H1 (cell line): ENCODE data around the gene DIP2B. TPM values are rescaled to one million over a fixed set of nuclear protein-coding genes. Genes with fewer than 3 reads are reported as not detected.

Experiments used
- CTCF ChIA-PET: fragments of 300-600 bp; sonication (Branson Sonifier 250); formaldehyde crosslinking; loops from one replicate; lab custom pipeline; 2021; ENCODE audit not compliant: partially characterized antibody; lab: Charles Lee
- POLR2A ChIA-PET: fragments of 300-600 bp; sonication (Branson Sonifier 250); formaldehyde crosslinking; loops from one replicate; lab custom pipeline; 2021; ENCODE audit warnings: inconsistent platforms; ENCODE audit not compliant: partially characterized antibody; lab: Charles Lee
- DNase-seq, 2 experiments: peaks; one replicate each; pipeline versions ENCODE4 v3.0.0 to v3.0.0-alpha.2; 2010 to 2022; ENCODE audit warnings: low spot score in 2 of 2, low read depth in 1 of 2, mixed read lengths in 1 of 2
- FAIRE-seq: peaks from 2 replicates; lab custom pipeline; 2011; peaks lifted over from hg19 to GRCh38; lab: Jason Lieb, UNC
- H2AFZ ChIP-seq: 2 replicates; pipeline ENCODE4 v1.8.1; 2012; ENCODE audit warnings: low read length, inconsistent platforms
- H2AK5ac ChIP-seq: 2 replicates; pipeline ENCODE4 v1.6.1; 2013; ENCODE audit warnings: low read depth, low read length
- H2BK120ac ChIP-seq: replicated peaks from 2 replicates; pipeline ENCODE3; 2013; ENCODE audit warnings: low read depth, low read length, inconsistent platforms
- H2BK12ac ChIP-seq: 2 replicates; pipeline ENCODE4 v1.6.1; 2013; ENCODE audit warnings: low read depth, low read length
- H2BK15ac ChIP-seq: 2 replicates; pipeline ENCODE4 v1.6.1; 2013; ENCODE audit warnings: low read length
- H2BK20ac ChIP-seq: 2 replicates; pipeline ENCODE4 v1.6.1; 2013; ENCODE audit warnings: low read length
- H2BK5ac ChIP-seq: 2 replicates; pipeline ENCODE4 v1.6.1; 2013; ENCODE audit warnings: low read depth, low read length
- H3K14ac ChIP-seq: 2 replicates; pipeline ENCODE4 v1.6.1; 2013; ENCODE audit warnings: inconsistent platforms; ENCODE audit not compliant: insufficient read length
- H3K18ac ChIP-seq: 2 replicates; pipeline ENCODE4 v1.6.1; 2013; ENCODE audit warnings: low read length; ENCODE audit errors: extremely low read depth
- H3K23ac ChIP-seq: 2 replicates; pipeline ENCODE4 v1.6.1; 2013; ENCODE audit warnings: inconsistent platforms; ENCODE audit not compliant: insufficient read length
- H3K23me2 ChIP-seq: 2 replicates; pipeline ENCODE4 v1.6.1; 2013; ENCODE audit warnings: low read depth, low read length
- H3K27ac ChIP-seq: 2 replicates; pipeline ENCODE4 v1.6.1; 2011; ENCODE audit warnings: low read depth, low read length, inconsistent platforms
- H3K27me3 ChIP-seq, 4 experiments: replicated peaks in 1 of 4; 1 replicate in 1 of 4; 2 replicates in 3 of 4; pipeline versions ENCODE4 v1.6.1 to v1.8.1; 2011 to 2013; ENCODE audit warnings: low read length in 3 of 4, mild to moderate bottlenecking in 3 of 4, inconsistent platforms in 2 of 4, mixed read lengths in 2 of 4, moderate library complexity in 1 of 4; ENCODE audit not compliant: control insufficient read depth in 3 of 4, insufficient read depth in 3 of 4; ENCODE audit errors: extremely low read depth in 1 of 4
- H3K36me3 ChIP-seq, 4 experiments: 2 replicates each; pipeline versions ENCODE4 v1.6.1 to v1.8.1; 2011 to 2013; ENCODE audit warnings: mild to moderate bottlenecking in 4 of 4, low read length in 3 of 4, moderate library complexity in 2 of 4, control low read depth in 1 of 4, inconsistent platforms in 1 of 4; ENCODE audit not compliant: insufficient read depth in 4 of 4, control insufficient read depth in 2 of 4
- H3K4ac ChIP-seq: replicated peaks from 2 replicates; pipeline ENCODE3; 2013; ENCODE audit warnings: low read length, low read depth, mixed read lengths, inconsistent platforms; ENCODE audit not compliant: insufficient read length
- H3K4me1 ChIP-seq, 4 experiments: replicated peaks in 1 of 4; 1 replicate in 1 of 4; 2 replicates in 3 of 4; pipeline versions ENCODE4 v1.6.1 to v1.8.1; 2011 to 2013; ENCODE audit warnings: low read length in 3 of 4, inconsistent platforms in 2 of 4, mixed read lengths in 1 of 4; ENCODE audit not compliant: insufficient read depth in 4 of 4, control insufficient read depth in 3 of 4
- H3K4me2 ChIP-seq, 2 experiments: 2 replicates each; pipeline versions ENCODE4 v1.6.1 to v1.8.1; 2011 to 2013; ENCODE audit warnings: low read depth in 2 of 2, low read length in 2 of 2, control low read depth in 1 of 2, inconsistent platforms in 1 of 2, mild to moderate bottlenecking in 1 of 2; ENCODE audit not compliant: insufficient read depth in 1 of 2
- H3K4me3 ChIP-seq, 4 experiments: fragments of 200-600, 300-600 bp in 1 of 4; sonication (generic), shearing (Covaris generic), sonication (Bioruptor Twin) in 1 of 4; 2 replicates each; pipeline versions ENCODE4 v1.5.1 to v1.8.1; 2011 to 2016; ENCODE audit warnings: low read length in 4 of 4, low read depth in 3 of 4, control low read depth in 2 of 4, inconsistent platforms in 2 of 4, mild to moderate bottlenecking in 2 of 4, mixed read lengths in 1 of 4, moderate library complexity in 1 of 4; ENCODE audit not compliant: insufficient read depth in 2 of 4; ENCODE audit errors: extremely low read depth in 1 of 4
- H3K56ac ChIP-seq: replicated peaks from 2 replicates; pipeline ENCODE3; 2013; ENCODE audit warnings: low read depth, mild to moderate bottlenecking, mixed read lengths, low read length, inconsistent platforms; ENCODE audit not compliant: insufficient read length
- H3K79me1 ChIP-seq: 2 replicates; pipeline ENCODE4 v1.6.1; 2013; ENCODE audit warnings: low read depth, low read length, control low read depth
- H3K79me2 ChIP-seq, 2 experiments: 2 replicates each; pipeline versions ENCODE4 v1.6.1 to v1.8.1; 2012 to 2013; ENCODE audit warnings: low read length in 2 of 2, mild to moderate bottlenecking in 2 of 2, inconsistent platforms in 1 of 2; ENCODE audit not compliant: insufficient read depth in 2 of 2, control insufficient read depth in 1 of 2
- H3K9ac ChIP-seq, 4 experiments: replicated peaks in 1 of 4; 1 replicate in 1 of 4; 2 replicates in 3 of 4; pipeline versions ENCODE4 v1.6.1 to v1.8.1; 2011 to 2013; ENCODE audit warnings: low read depth in 3 of 4, low read length in 3 of 4, control low read depth in 2 of 4, mild to moderate bottlenecking in 2 of 4, moderate library complexity in 2 of 4, inconsistent platforms in 1 of 4; ENCODE audit errors: extremely low read depth in 1 of 4
- H3K9me3 ChIP-seq, 2 experiments: 2 replicates each; pipeline versions ENCODE4 v1.6.1 to v1.8.1; 2012 to 2013; ENCODE audit warnings: mild to moderate bottlenecking in 2 of 2, moderate library complexity in 2 of 2, control low read depth in 1 of 2, inconsistent platforms in 1 of 2, low read depth in 1 of 2, low read length in 1 of 2, mixed read lengths in 1 of 2; ENCODE audit not compliant: insufficient read depth in 2 of 2
- H4K20me1 ChIP-seq, 2 experiments: replicated peaks in 1 of 2; 2 replicates each; pipeline versions ENCODE3 to v1.8.1; 2011 to 2013; ENCODE audit warnings: inconsistent platforms in 2 of 2, low read length in 2 of 2, mild to moderate bottlenecking in 1 of 2; ENCODE audit not compliant: insufficient read depth in 2 of 2, control insufficient read depth in 1 of 2
- H4K5ac ChIP-seq: 2 replicates; pipeline ENCODE4 v1.6.1; 2013; ENCODE audit warnings: low read length, low read depth, mixed read lengths, inconsistent platforms; ENCODE audit not compliant: insufficient read length
- H4K8ac ChIP-seq: 2 replicates; pipeline ENCODE4 v1.8.0; 2013; ENCODE audit warnings: mild to moderate bottlenecking, moderate library complexity, low read length, inconsistent platforms; ENCODE audit not compliant: insufficient read depth; ENCODE audit errors: extremely low read depth
- H4K91ac ChIP-seq: replicated peaks from 2 replicates; pipeline ENCODE3; 2013; ENCODE audit warnings: low read length, mixed read lengths, inconsistent platforms; ENCODE audit not compliant: insufficient read length
- BRCA1 ChIP-seq: IDR thresholded peaks from 2 replicates; pipeline ENCODE4 v1.6.1; 2012; ENCODE audit warnings: low read depth, low read length, improper control_type of control experiment
- CBX5 ChIP-seq: fragments of 300-800, 300-1000 bp; sonication (generic); IDR thresholded peaks from 2 replicates; pipeline ENCODE4 v1.7.1; 2016; ENCODE audit warnings: antibody characterized with exemption, low read length, low read depth
- EZH2 ChIP-seq: fragments of 200-600 bp; sonication (generic); IDR thresholded peaks from 2 replicates; pipeline ENCODE4 v1.7.1; 2012; ENCODE audit warnings: low read depth, mild to moderate bottlenecking, moderate library complexity, low read length, inconsistent platforms; ENCODE audit not compliant: severe bottlenecking
- HDAC6 ChIP-seq: IDR thresholded peaks from one replicate; pipeline ENCODE4 v1.7.1; 2012; ENCODE audit warnings: low read depth, mild to moderate bottlenecking, inconsistent platforms, low read length, moderate library complexity
- RFX5 ChIP-seq: IDR thresholded peaks from 2 replicates; pipeline ENCODE4 v1.6.1; 2011; ENCODE audit warnings: low read depth, low read length, improper control_type of control experiment, borderline replicate concordance
- RNF2 ChIP-seq: fragments of 200-900, 300-1000 bp; sonication (generic); IDR thresholded peaks from 2 replicates; pipeline ENCODE4 v1.7.1; 2016; ENCODE audit warnings: borderline replicate concordance, low read depth, mild to moderate bottlenecking, antibody characterized with exemption, low read length; ENCODE audit not compliant: poor library complexity, severe bottlenecking; ENCODE audit errors: missing control alignments
- SIRT6 ChIP-seq: IDR thresholded peaks from one replicate; pipeline ENCODE4 v1.7.1; 2012; ENCODE audit warnings: low read length, inconsistent platforms
- SIX5 ChIP-seq: IDR thresholded peaks from 2 replicates; pipeline ENCODE4 v1.6.1; 2011; ENCODE audit warnings: mild to moderate bottlenecking, low read depth, low read length
- SP1 ChIP-seq: IDR thresholded peaks from 2 replicates; pipeline ENCODE4 v1.6.1; 2011; ENCODE audit warnings: low read depth, low read length
- TEAD4 ChIP-seq: IDR thresholded peaks from 2 replicates; pipeline ENCODE4 v1.6.1; 2012; ENCODE audit warnings: low read depth, low read length, inconsistent platforms, mixed read lengths
- WGBS, 2 experiments: shearing (Covaris generic) in 1 of 2; methylation state at CpG; one replicate each; pipeline versions ENCODE4 v1.1.6 to v1.1.7; 2013 to 2015; ENCODE audit warnings: low lambda C conversion rate in 2 of 2, mixed read lengths in 2 of 2, inconsistent platforms in 1 of 2, low coverage in 1 of 2, missing lambda C conversion rate in 1 of 2; ENCODE audit not compliant: insufficient replicate concordance in 2 of 2, insufficient coverage in 1 of 2, insufficient read length in 1 of 2; ENCODE audit errors: extremely low coverage in 1 of 2, missing lambda C conversion rate in 1 of 2; 5-methylcytosine and 5-hydroxymethylcytosine counted together
- polyA plus RNA-seq, 7 experiments: library from polyadenylated mRNA; depleted of rRNA in 3 of 7; stranded (reverse) in 5 of 7; unstranded in 2 of 7; fragments of >200 nt in 5 of 7; fragments of 200-250 nt in 2 of 7; gene quantifications; 1 replicate in 5 of 7; 2 replicates in 1 of 7; 4 replicates in 1 of 7; pipeline versions ENCODE4 v1.2.1 to v1.2.3, GENCODE V29; 2011 to 2013; ENCODE audit warnings: missing spikeins in 2 of 7, mixed read lengths in 2 of 7
- total RNA-seq: library from RNA; stranded (reverse); fragmentation: NEBNext Ultra II Directional; extraction: Animal tissue kit (Norgen Biotek cat#: 25700); gene quantifications from 2 replicates; pipeline ENCODE4 v1.2.1, GENCODE V29; 2021
- TF ChIP-seq, protein P1 (sequence below), 3 experiments: IDR thresholded peaks; 1 replicate in 2 of 3; 2 replicates in 1 of 3; pipeline versions ENCODE4 v1.5.1 to v1.6.1; 2011; ENCODE audit warnings: low read length in 3 of 3, mild to moderate bottlenecking in 3 of 3, inconsistent platforms in 2 of 3, low read depth in 1 of 3, moderate library complexity in 1 of 3; ENCODE audit not compliant: insufficient read depth in 1 of 3; ENCODE audit errors: control extremely low read depth in 1 of 3

Gene DIP2B
- total and polyA plus RNA-seq, 2 of the 8 experiments (the other 6 are each of a cell fraction or from before 2014, with no cell fraction given) = 11.1 to 29.6 TPM

DNA sequence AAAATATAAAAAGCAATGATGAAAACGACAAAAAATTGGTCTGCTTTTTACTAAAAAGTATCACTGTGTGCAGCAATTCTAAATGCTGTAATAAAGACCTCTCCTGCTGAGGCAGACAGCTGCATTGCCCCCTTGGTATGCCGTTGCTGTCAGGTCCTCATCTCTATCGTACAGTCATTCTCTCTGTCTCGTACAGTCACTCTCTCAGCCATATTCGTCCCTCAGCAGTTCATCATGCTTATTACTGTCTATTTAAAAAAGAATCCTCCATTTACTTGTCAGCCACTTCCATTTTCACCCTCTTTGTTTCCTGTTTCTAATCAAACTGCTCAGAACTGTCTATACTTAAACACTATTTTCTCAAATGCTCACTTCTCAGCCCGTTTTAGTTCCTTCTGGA is 123.6 kb downstream of the DIP2B start:
- WGBS, 2 experiments = 91% methylated on average over 6 of the region's 6 CpGs; no CpG with 5 or more reads in 1 of the 2 experiments
- Histone ChIP-seq H3K14ac (no peak overlapping the region), H3K27me3 (no peaks in the 10 kb centered on the region), H3K79me2 (peaks cover 0 to 4% of the 10 kb centered on the region in 2 experiments; a peak in 2 of 4 replicates), H2BK20ac (no peak overlapping the region), H4K20me1 (no peaks in the 10 kb centered on the region), H2AK5ac (no peak overlapping the region), H3K18ac (no peak overlapping the region), H3K36me3 (peaks cover 4 to 7% (median 6%) of the 10 kb centered on the region in 4 experiments; a peak in 6 of 8 replicates), H3K4me1 (peaks cover 2 to 9% (median 7%) of the 10 kb centered on the region in 4 experiments; a peak in 6 of 7 replicates), H2BK12ac (no peak overlapping the region), H3K4me2 (no peak overlapping the region), H3K79me1 (0 out of 2 replicates have a peak, but pooled peaks cover 2% of the 10 kb centered on the region), H2BK5ac (no peak overlapping the region), H3K23me2 (no peaks in the 10 kb centered on the region; the same call in 1 of the 2 replicates), H3K9me3 (no peaks in the 10 kb centered on the region), H2AFZ (no peak overlapping the region), H4K5ac (no peak overlapping the region), H3K23ac (no peak overlapping the region), H3K27ac (no peak overlapping the region), H3K9ac (no peak overlapping the region), H3K56ac (no peak overlapping the region), H2BK120ac (no peak overlapping the region), H3K4ac (no peak overlapping the region), H4K91ac (no peak overlapping the region), H3K4me3 (no peak overlapping the region), H2BK15ac (no peak overlapping the region), H4K8ac (no peak overlapping the region)
- FAIRE-seq = no peak
- CTCF ChIA-PET = no interaction called here
- POLR2A ChIA-PET = interaction anchor here (0.6 kb wide), 1 partner anchor 135 kb away, joined by 4 read pairs; the partner anchor contains the start of gene ATF1
- DNase-seq = no peak
- TF ChIP-seq RFX5 = no peak
- TF ChIP-seq RNF2 = no peak
- TF ChIP-seq, protein P1, sequence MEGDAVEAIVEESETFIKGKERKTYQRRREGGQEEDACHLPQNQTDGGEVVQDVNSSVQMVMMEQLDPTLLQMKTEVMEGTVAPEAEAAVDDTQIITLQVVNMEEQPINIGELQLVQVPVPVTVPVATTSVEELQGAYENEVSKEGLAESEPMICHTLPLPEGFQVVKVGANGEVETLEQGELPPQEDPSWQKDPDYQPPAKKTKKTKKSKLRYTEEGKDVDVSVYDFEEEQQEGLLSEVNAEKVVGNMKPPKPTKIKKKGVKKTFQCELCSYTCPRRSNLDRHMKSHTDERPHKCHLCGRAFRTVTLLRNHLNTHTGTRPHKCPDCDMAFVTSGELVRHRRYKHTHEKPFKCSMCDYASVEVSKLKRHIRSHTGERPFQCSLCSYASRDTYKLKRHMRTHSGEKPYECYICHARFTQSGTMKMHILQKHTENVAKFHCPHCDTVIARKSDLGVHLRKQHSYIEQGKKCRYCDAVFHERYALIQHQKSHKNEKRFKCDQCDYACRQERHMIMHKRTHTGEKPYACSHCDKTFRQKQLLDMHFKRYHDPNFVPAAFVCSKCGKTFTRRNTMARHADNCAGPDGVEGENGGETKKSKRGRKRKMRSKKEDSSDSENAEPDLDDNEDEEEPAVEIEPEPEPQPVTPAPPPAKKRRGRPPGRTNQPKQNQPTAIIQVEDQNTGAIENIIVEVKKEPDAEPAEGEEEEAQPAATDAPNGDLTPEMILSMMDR (IDR thresholded peaks at IDR 0.05; ENCODE audit: control extremely low read depth in 1 of 3, insufficient read depth in 1 of 3, low read depth in 1 of 3, low read length in 3 of 3) = no peak
- no peak for TF ChIP-seq CBX5
- TF ChIP-seq SP1 = no peak
- TF ChIP-seq TEAD4 = no peak
- no peak for TF ChIP-seq EZH2
- TF ChIP-seq HDAC6 = no peak
- TF ChIP-seq SIRT6 = no peak
- TF ChIP-seq BRCA1 = no peak
- TF ChIP-seq SIX5 = no peak
